ENCODE results near the gene MAPKAPK3.
A peak's percentile ranks its signal among the peaks of the same experiment; 100 is the strongest.

Gene MAPKAPK3

GRCh38 chr3:50617096-50617791, at the start of gene MAPKAPK3:
Gene MAPKAPK3, plus strand, starts transcription at chr3:50617151. Its CDS starts 415 bp downstream, at chr3:50617566.
- DNase-seq (ENCODE audit: low read depth), result no peak

GRCh38 chr3:50567386-50568167, 49.4 kb upstream of the MAPKAPK3 start, which contains the start of gene C3orf18:
Gene C3orf18, minus strand, starts transcription at chr3:50567747. Its CDS starts 2,048 bp downstream, at chr3:50565699.
- peak; percentile 51 for DNase-seq (ENCODE audit: low read depth)

- DNase-seq (ENCODE audit: low read depth), result peak; percentile 76
These were observed 47.8 kb upstream of the MAPKAPK3 start, which contains the start of gene HEMK1 for GRCh38 chr3:50568947-50569749. Gene HEMK1, plus strand, starts transcription at chr3:50569522. Its CDS starts 1,583 bp downstream, at chr3:50571105.

- no peak for DNase-seq (ENCODE audit: low read depth)
These were observed 46.3 kb upstream of the MAPKAPK3 start for GRCh38 chr3:50570508-50571279.

- no peak for DNase-seq (ENCODE audit: low read depth)
These were observed 45.5 kb upstream of the MAPKAPK3 start for GRCh38 chr3:50571486-50571885.

- DNase-seq (ENCODE audit: low read depth), result no peak
These were observed 44.8 kb upstream of the MAPKAPK3 start for GRCh38 chr3:50572158-50572557.

GRCh38 chr3:50572801-50573371, 44.1 kb upstream of the MAPKAPK3 start:
- DNase-seq (ENCODE audit: low read depth), result no peak

- DNase-seq (ENCODE audit: low read depth), result no peak
These were observed 43.1 kb upstream of the MAPKAPK3 start for GRCh38 chr3:50573566-50574443.

- DNase-seq (ENCODE audit: low read depth), result no peak
These were observed 42.5 kb upstream of the MAPKAPK3 start for GRCh38 chr3:50574444-50574831.

GRCh38 chr3:50575372-50575771, 41.6 kb upstream of the MAPKAPK3 start:
- no peak for DNase-seq (ENCODE audit: low read depth)

GRCh38 chr3:50577348-50577747, 39.6 kb upstream of the MAPKAPK3 start:
- no peak for DNase-seq (ENCODE audit: low read depth)

GRCh38 chr3:50580683-50581458, 36.1 kb upstream of the MAPKAPK3 start:
- DNase-seq (ENCODE audit: low read depth), result no peak

- no peak for DNase-seq (ENCODE audit: low read depth)
These were observed 35.5 kb upstream of the MAPKAPK3 start for GRCh38 chr3:50581459-50581842.

- no peak for DNase-seq (ENCODE audit: low read depth)
These were observed 34.9 kb upstream of the MAPKAPK3 start for GRCh38 chr3:50582083-50582482.

- no peak for DNase-seq (ENCODE audit: low read depth)
These were observed 33.1 kb upstream of the MAPKAPK3 start for GRCh38 chr3:50583897-50584296.

GRCh38 chr3:50584391-50584790, 32.6 kb upstream of the MAPKAPK3 start:
- DNase-seq (ENCODE audit: low read depth), result no peak

GRCh38 chr3:50585919-50586762, 30.8 kb upstream of the MAPKAPK3 start:
- DNase-seq (ENCODE audit: low read depth), result no peak

GRCh38 chr3:50586763-50587070, 30.2 kb upstream of the MAPKAPK3 start:
- DNase-seq (ENCODE audit: low read depth), result no peak

- no peak for DNase-seq (ENCODE audit: low read depth)
These were observed 29.6 kb upstream of the MAPKAPK3 start for GRCh38 chr3:50587373-50587772.

Measured in non-pigmented ciliary epithelial cell (primary cell).